ENCODE measurements around the gene SOS1. TPM values are rescaled to one million over a fixed set of nuclear protein-coding genes. Genes with fewer than 3 reads are reported as not detected.

Gene SOS1
- total RNA-seq, 2 donors from 2014 or later, result 34.8 to 57.1 TPM

- DNase-seq (ENCODE audit: low spot score in 2 of 2) (no peak), ATAC-seq (peak in 1 of 2 donors; percentile 31)
- H3K36me3 Mint-ChIP-seq, result peaks cover 30 to 46% of the 10 kb centered on the region in 2 donors
- H3K27ac Mint-ChIP-seq, result peak overlapping the region in 1 of 2 donors; percentile 95
- no peaks in the 10 kb centered on the region for H3K9me3 Mint-ChIP-seq
Measured at GRCh38 chr2:39120521-39120770, 405 bp downstream of the SOS1 start.

- peak overlapping the region; percentile 94 for H3K27ac Mint-ChIP-seq
Measured at GRCh38 chr2:39119732-39120520, 925 bp downstream of the SOS1 start.

GRCh38 chr2:39118786-39119499 is 1.9 kb downstream of the SOS1 start:
- ATAC-seq (no peak), DNase-seq (ENCODE audit: low spot score in 2 of 2) (no peak)
- Mint-ChIP-seq H3K36me3 (peaks cover 36 to 37% of the 10 kb centered on the region in 2 donors), H3K27ac (peak overlapping the region; percentile 94), H3K9me3 (peaks cover 0 to 4% of the 10 kb centered on the region in 2 donors)

More at GRCh38 chr2:39119732-39120520, 925 bp downstream of the SOS1 start:
- DNase-seq (ENCODE audit: low spot score in 2 of 2) (peak; percentile 64 to 67), ATAC-seq (peak; percentile 41 to 51)
- Mint-ChIP-seq H3K9me3 (peaks cover 0 to 2% of the 10 kb centered on the region in 2 donors), H3K36me3 (peaks cover 33 to 44% of the 10 kb centered on the region in 2 donors)

GRCh38 chr2:39115556-39115955 is 5.3 kb downstream of the SOS1 start:
- ATAC-seq, result no peak
- peaks cover 0 to 4% of the 10 kb centered on the region in 2 donors for H3K9me3 Mint-ChIP-seq
- H3K36me3 Mint-ChIP-seq, result peaks cover 31 to 37% of the 10 kb centered on the region in 2 donors

DNA sequence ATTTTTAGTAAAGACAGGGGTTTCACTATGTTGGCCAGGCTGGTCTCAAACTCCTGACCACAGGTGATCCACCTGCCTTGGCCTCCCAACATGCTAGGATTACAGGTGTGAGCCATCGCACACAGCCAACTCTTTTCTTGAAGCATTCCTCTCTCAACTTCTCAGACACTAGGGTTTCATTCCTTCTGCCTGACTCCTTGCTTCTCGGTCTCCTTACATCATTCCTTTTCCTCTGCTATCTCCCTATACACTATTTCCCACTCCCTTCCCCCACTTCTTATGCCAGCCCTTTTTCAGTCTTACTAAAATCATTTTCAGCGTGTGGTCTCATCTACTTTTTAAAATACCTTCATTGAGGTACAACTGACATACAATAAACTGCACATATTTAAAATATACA is 6.1 kb downstream of the SOS1 start:
- ATAC-seq, result no peak
- peaks cover 0 to 4% of the 10 kb centered on the region in 2 donors for H3K9me3 Mint-ChIP-seq
- peaks cover 31 to 37% of the 10 kb centered on the region in 2 donors for H3K36me3 Mint-ChIP-seq
- H3K27ac Mint-ChIP-seq, result peak overlapping the region in 1 of 2 donors; percentile 4
- no peak for DNase-seq (ENCODE audit: low spot score in 2 of 2)

More at GRCh38 chr2:39115556-39115955, 5.3 kb downstream of the SOS1 start:
- H3K27ac Mint-ChIP-seq, result peak overlapping the region in 1 of 2 donors; percentile 21
- DNase-seq (ENCODE audit: low spot score in 2 of 2), result no peak

- H3K36me3 Mint-ChIP-seq, result no peaks in the 10 kb centered on the region
- no peak overlapping the region for H3K27ac Mint-ChIP-seq
Measured at GRCh38 chr2:39109537-39109936, 11.3 kb downstream of the SOS1 start.

DNA sequence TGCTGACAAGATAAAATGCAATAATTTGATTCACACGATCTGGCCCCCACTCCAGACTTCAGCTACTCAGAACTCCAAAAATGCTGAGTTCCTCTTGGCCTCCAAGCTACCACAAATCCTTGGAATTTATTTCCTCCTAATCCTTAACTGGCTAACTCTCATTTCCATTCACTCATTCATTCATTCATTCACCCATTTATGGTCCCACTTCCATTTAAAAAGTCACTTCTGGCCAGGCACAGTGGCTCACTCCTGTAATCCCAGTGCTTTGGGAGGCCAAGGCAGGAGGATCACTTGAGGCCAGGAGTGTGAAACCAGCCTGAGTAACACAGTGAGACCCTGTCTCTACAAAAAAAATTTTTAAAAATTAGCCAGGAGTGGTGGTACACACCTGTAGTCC is 12.5 kb downstream of the SOS1 start:
- Mint-ChIP-seq H3K27ac (no peak overlapping the region), H3K36me3 (peaks cover 0 to 3% of the 10 kb centered on the region in 2 donors), H3K9me3 (no peaks in the 10 kb centered on the region)
- ATAC-seq (no peak), DNase-seq (ENCODE audit: low spot score in 2 of 2) (no peak)

More at GRCh38 chr2:39109537-39109936, 11.3 kb downstream of the SOS1 start:
- DNase-seq (ENCODE audit: low spot score in 2 of 2) (no peak), ATAC-seq (no peak)
- no peaks in the 10 kb centered on the region for H3K9me3 Mint-ChIP-seq

GRCh38 chr2:39107724-39108273 is 13.1 kb downstream of the SOS1 start:
- no peak for DNase-seq (ENCODE audit: low spot score in 2 of 2)
- Mint-ChIP-seq H3K27ac (no peak overlapping the region), H3K9me3 (no peaks in the 10 kb centered on the region), H3K36me3 (peaks cover 0 to 7% of the 10 kb centered on the region in 2 donors)
- ATAC-seq, result no peak

DNA sequence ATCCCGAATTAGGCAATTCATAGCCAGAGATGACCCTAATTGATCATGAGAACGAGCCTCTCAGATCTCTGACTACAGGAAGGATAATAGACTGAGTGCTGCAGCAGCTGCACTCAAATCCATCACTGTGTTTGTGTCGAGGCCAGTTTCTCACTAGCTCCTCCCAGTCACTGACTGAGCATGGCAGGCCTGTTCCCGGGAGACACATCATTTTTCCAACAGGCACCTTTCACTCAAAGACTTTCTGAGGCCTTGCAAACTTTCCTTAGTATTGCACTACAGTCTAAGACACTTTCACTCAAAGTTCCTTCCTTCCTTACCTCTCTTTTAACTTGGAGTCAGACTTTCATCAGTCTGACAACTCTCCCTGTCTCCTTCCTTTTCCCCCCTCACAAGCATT is 13.7 kb downstream of the SOS1 start:
- DNase-seq (ENCODE audit: low spot score in 2 of 2) (no peak), ATAC-seq (no peak)
- peaks cover 0 to 7% of the 10 kb centered on the region in 2 donors for H3K36me3 Mint-ChIP-seq
- H3K27ac Mint-ChIP-seq, result no peak overlapping the region
- H3K9me3 Mint-ChIP-seq, result no peaks in the 10 kb centered on the region

DNA sequence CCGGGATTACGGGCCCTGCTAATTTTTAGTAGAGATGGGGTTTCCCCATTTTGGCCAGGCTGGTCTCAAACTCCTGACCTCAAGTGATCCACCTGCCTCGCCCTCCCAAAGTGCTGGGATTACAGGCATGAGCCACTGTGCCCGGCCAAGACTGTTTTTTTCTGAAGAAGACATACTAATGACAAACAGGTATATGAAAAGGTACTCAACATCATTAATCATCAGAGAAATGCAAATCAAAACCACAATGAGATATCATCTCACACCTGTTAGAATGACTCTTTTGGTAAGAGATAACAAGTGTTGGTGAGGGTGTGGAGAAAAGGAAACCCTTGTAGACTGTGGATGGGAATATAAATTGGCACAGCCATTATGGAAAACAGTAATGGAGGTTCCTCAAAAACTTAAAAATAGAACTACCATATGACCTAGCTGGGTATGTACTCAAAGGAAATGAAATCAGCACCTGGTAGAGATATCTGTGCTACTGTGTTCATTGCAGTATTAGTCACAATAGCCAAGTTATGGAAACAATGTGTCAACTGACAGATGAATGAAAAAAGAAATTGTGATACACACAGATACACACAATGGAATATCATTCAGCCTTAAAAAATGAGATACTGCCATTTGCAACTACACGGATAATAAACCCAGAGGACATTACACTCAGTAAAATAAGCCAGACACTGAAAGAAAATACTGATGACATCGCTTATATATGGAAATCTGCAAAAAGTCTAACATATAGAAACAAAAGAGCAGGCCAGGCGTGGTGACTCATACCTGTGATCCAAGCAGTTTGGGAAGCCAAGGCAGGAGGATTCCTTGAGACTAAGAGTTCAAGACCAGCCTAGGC is 20.8 kb downstream of the SOS1 start:
- peak; percentile 95 for ATAC-seq
- no peak for DNase-seq (ENCODE audit: low spot score in 2 of 2)
- Mint-ChIP-seq H3K27ac (peak overlapping the region; percentile 87 to 93), H3K36me3 (peaks cover 0 to 17% of the 10 kb centered on the region in 2 donors), H3K9me3 (peaks cover 0 to 4% of the 10 kb centered on the region in 2 donors)

- ATAC-seq, result no peak
- H3K27ac Mint-ChIP-seq, result peak overlapping the region; percentile 87 to 93
- peaks cover 0 to 4% of the 10 kb centered on the region in 2 donors for H3K9me3 Mint-ChIP-seq
- DNase-seq (ENCODE audit: low spot score in 2 of 2), result no peak
- peaks cover 0 to 17% of the 10 kb centered on the region in 2 donors for H3K36me3 Mint-ChIP-seq
Measured at GRCh38 chr2:39099310-39099869, 21.5 kb downstream of the SOS1 start.

GRCh38 chr2:39095624-39096023 is 25.2 kb downstream of the SOS1 start:
- ATAC-seq, result no peak
- peaks cover 4 to 5% of the 10 kb centered on the region in 2 donors for H3K9me3 Mint-ChIP-seq
- peaks cover 10 to 15% of the 10 kb centered on the region in 2 donors for H3K36me3 Mint-ChIP-seq
- DNase-seq (ENCODE audit: low spot score in 2 of 2), result no peak
- no peak overlapping the region for H3K27ac Mint-ChIP-seq

DNA sequence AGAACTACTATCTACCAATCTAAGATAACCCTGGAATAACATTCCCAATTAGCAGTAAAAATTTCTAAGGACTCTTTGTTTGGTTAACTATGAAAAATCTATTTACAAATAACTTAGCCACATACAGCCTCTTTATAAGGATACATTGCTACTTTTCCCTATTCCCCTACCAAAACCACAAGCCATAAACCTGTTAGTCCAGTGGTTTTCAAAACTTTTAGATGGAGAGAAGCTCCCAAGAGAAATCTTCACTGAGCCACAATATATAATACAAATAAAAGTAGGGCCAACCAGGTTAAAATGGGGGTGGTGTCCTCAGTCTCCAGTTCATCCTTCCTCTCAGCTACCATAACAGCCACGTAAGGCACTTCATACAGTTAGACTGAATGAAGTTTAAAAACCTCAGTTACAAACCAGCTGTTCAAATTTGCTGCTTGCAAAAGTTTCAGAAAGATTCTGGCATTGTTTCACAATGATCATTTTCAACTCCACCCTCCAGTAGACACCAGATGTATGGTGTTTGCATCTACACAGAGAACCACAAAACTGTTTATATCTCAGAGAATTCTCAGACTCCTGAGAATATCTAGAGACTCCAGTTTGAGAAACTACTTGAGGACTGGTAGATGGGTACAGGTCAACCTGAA is 26.0 kb downstream of the SOS1 start:
- peaks cover 10 to 11% of the 10 kb centered on the region in 2 donors for H3K36me3 Mint-ChIP-seq
- H3K9me3 Mint-ChIP-seq, result peaks cover 4 to 5% of the 10 kb centered on the region in 2 donors
- no peak for DNase-seq (ENCODE audit: low spot score in 2 of 2)
- ATAC-seq, result no peak
- H3K27ac Mint-ChIP-seq, result peak overlapping the region in 1 of 2 donors; percentile 84

- Mint-ChIP-seq H3K36me3 (peaks cover 10 to 14% of the 10 kb centered on the region in 2 donors), H3K9me3 (peaks cover 4 to 5% of the 10 kb centered on the region in 2 donors), H3K27ac (no peak overlapping the region)
- no peak for ATAC-seq
- DNase-seq (ENCODE audit: low spot score in 2 of 2), result no peak
Measured at GRCh38 chr2:39093218-39093898, 27.5 kb downstream of the SOS1 start.

GRCh38 chr2:39091543-39091942 is 29.3 kb downstream of the SOS1 start:
- Mint-ChIP-seq H3K27ac (no peak overlapping the region), H3K9me3 (peaks cover 4 to 5% of the 10 kb centered on the region in 2 donors), H3K36me3 (peaks cover 10 to 17% of the 10 kb centered on the region in 2 donors)
- no peak for DNase-seq (ENCODE audit: low spot score in 2 of 2)
- no peak for ATAC-seq
